Neural cell (in vitro differentiated cells): ENCODE data around the gene HTATSF1.

Experiments
- EP300 ChIP-seq: fragments of 450-650 bp; conservative IDR thresholded peaks from 2 replicates; pipeline ENCODE4 v1.6.1; 2014; ENCODE audit warnings: antibody characterized with exemption, mild to moderate bottlenecking, moderate library complexity; ENCODE audit not compliant: poor library complexity, severe bottlenecking
- POLR2AphosphoS5 ChIP-seq: IDR thresholded peaks from 2 replicates; pipeline ENCODE4 v1.6.1; 2012
- SMC3 ChIP-seq: fragments of 450-650 bp; conservative IDR thresholded peaks from 2 replicates; pipeline ENCODE4 v1.6.1; 2014; ENCODE audit warnings: antibody characterized with exemption, mild to moderate bottlenecking, moderate library complexity; ENCODE audit not compliant: poor library complexity
- TF ChIP-seq, protein P1 (sequence below): fragments of 450-650 bp; IDR thresholded peaks from 2 replicates; pipeline ENCODE4 v1.5.1; 2014; ENCODE audit warnings: antibody characterized with exemption, mild to moderate bottlenecking, moderate library complexity; ENCODE audit not compliant: poor library complexity, severe bottlenecking

DNA sequence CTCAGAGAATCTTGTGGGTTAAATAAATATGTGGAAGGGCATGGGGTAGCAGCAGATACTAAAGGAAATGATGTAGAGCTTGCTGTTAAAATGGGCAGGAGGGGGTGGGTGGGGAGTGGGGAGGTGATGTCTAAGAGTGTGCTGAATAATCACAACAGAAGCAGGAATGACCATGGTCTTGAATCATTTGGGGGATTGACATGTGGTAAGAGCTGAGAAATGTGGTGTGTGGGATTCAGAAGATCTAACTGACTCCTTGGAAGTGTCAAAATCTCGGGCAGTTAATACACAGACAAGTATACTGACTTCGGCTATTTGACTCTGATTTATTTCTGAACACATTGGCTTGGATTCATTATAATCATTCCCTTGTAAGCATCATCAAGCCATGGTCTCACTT is 41.4 kb downstream of the HTATSF1 start:
- TF ChIP-seq POLR2AphosphoS5 (no peak), SMC3 (no peak), EP300 (no peak)
- TF ChIP-seq, protein P1, sequence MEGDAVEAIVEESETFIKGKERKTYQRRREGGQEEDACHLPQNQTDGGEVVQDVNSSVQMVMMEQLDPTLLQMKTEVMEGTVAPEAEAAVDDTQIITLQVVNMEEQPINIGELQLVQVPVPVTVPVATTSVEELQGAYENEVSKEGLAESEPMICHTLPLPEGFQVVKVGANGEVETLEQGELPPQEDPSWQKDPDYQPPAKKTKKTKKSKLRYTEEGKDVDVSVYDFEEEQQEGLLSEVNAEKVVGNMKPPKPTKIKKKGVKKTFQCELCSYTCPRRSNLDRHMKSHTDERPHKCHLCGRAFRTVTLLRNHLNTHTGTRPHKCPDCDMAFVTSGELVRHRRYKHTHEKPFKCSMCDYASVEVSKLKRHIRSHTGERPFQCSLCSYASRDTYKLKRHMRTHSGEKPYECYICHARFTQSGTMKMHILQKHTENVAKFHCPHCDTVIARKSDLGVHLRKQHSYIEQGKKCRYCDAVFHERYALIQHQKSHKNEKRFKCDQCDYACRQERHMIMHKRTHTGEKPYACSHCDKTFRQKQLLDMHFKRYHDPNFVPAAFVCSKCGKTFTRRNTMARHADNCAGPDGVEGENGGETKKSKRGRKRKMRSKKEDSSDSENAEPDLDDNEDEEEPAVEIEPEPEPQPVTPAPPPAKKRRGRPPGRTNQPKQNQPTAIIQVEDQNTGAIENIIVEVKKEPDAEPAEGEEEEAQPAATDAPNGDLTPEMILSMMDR = no peak
